ENCODE measurements around the gene ADNP.
"Not testable (repeated sequence)": the region's sequence is repeated elsewhere in the genome, so short reads cannot be mapped to it uniquely, and the experiment has no call there.

ADNP gene

GRCh38 chr20:50900261-50900660, 31.0 kb downstream of the ADNP start:
- no peak for DNase-seq

DNA sequence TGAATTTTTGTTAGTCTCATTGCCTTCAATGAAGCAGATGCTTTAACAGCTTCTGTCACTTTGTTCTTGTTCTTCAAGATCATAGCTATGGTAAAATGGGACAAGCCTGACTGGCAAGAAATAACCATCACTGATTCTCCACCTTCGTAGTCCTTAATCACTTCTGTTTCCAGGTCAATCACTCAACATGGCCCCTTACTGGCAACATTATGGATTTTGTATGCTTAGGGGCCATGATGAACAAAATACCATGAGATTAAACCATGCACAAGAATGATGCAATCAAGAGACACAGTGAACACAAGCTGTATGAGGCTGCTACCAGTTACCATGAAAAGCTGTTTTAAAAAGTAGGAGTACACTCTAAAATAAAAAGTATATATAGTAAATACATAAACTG, 32.8 kb downstream of the ADNP start:
- DNase-seq = no peak

GRCh38 chr20:50895111-50895830, 36.0 kb downstream of the ADNP start:
- no peak for DNase-seq

DNA sequence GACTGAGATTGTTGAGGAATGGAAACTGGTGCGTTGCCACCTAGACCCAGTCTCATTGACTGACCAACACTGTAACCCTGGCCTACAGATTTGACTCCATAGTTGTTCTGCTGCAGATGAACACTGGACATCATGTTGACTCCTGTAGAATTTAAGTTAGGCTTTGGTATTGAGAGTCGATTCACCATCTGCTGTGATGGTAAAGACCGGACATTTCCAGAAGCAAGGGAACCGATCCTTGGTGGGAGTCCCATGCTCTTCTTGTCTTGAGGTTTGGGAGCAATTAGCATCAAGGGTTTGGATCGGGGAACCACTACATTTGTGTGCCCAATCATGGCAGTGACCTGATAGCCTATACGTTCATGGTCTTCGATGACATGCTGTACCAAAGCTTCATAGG, 37.6 kb downstream of the ADNP start:
- DNase-seq = no peak

- DNase-seq = no peak
Measured at GRCh38 chr20:50892394-50892793, 38.8 kb downstream of the ADNP start.

DNA sequence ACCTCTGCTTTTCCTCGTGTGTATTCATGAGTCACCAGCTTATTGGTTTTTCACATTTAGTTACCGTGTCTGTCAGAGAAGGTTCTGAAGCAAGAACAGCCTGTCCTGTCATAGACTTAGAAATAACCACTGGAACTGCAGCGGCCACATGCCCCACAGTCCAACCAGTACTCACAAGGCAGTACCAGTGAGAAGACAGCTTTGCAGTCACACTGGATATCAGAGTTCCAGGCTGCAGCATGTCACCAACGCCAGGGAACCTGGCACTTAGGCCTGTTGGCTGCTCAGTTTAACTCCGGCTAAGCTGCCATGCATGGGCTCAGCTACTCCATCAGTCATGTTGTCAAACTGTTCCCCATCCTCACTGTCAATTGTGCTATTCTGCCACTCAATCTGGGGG, 40.1 kb downstream of the ADNP start:
- no peak for DNase-seq

GRCh38 chr20:50887576-50887975, 43.7 kb downstream of the ADNP start:
- no peak for DNase-seq

DNA sequence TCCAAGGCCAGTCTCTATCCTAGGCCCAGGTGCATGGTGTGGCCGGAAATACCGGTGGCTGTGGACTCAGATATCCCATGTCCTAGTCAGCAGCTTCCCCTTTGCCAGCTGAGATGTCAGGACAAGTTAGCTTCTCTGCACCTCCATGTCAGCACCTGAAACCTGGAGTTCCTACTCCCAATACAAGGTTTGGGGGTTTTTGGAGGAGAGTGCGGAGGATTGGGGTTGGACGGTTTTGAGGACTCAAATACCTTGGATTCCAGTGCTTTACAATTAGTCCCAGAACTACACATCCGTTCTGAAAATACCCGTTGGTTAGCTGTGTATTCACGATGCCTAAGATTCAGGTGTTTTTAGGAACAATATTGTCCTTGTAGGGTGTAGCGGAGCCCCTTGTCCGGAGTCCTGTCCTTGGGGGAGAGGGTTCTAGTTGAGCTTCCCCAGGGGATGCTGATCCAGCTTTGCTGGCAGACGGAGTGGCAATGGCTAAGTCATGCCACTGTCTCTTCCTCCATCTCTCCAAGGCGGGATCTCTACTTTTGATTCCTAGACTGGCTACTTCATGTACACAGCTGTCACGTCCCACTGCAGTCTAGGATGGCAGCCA, 45.0 kb downstream of the ADNP start:
- DNase-seq = no peak

DNA sequence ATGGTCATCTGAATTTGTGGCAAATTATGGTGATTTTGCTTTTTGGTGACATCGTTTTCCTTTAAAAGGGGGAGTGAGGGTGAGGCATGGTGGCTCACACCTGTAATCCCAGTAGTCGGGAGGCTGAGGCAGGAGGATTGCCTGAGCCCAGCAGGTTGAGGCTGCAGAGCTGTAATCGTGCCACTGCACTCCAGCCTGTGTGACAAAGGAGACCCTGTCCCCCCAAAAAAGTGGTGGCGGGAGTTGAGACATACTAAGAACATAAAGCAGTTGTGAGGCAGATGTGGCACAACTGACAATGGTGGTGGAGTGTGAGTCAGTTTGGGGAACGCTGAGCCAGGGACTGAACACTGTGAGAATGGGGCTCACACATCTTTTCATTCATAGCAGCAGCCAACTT, 45.5 kb downstream of the ADNP start:
- DNase-seq = no peak

DNA sequence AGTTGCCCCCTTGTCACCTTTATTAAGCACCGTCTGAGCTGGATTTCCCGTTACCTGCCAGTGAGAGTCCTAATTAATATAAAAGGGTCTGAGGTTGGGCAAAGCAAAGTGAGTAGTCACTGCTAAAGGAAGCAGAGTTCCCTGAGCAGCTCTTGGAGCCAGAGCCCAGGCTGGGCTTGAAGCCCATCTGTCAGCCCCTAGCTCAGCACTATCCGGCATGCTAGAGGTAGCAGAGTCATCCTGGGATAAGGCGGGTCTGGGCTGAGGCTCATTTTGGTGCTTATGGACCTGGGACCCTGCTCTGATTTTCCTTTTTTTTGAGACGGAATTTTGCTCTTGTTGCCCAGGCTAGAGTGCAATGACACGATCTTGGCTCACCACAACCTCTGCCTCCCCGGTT, 46.2 kb downstream of the ADNP start:
- no peak for DNase-seq

- DNase-seq = no peak
Measured at GRCh38 chr20:50883856-50884255, 47.4 kb downstream of the ADNP start.

DNA sequence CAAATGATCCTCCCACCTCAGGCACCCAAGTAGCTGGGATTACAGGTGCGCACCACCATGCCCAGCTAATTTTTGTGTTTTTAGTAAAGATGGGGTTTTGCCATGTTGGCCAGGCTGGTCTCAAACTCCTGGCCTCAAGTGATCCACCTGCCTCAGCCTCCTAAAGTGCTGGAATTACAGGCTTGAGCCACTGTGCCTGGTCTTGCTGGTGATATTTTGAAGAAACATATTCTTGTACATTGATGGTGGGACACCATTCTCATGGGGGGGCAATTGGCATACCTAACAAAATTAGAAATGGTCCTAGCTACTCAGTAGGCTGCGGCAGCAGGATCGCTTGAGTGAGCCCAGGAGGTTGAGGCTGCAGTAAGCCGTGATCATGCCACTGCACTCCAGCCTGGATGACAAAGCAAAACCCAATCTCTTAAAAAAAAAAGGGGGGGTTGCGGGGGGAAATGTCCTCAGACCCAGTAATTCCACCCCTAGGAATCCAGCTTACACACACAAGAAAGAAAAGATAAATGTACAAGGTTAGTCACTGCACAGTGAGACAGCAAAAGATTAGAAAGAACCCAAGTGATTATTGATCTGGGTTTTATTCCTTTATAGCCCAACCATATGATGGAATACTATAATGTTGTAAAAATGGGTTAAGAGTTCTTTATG, 49.3 kb downstream of the ADNP start:
- not testable (repeated sequence) for DNase-seq

DNA sequence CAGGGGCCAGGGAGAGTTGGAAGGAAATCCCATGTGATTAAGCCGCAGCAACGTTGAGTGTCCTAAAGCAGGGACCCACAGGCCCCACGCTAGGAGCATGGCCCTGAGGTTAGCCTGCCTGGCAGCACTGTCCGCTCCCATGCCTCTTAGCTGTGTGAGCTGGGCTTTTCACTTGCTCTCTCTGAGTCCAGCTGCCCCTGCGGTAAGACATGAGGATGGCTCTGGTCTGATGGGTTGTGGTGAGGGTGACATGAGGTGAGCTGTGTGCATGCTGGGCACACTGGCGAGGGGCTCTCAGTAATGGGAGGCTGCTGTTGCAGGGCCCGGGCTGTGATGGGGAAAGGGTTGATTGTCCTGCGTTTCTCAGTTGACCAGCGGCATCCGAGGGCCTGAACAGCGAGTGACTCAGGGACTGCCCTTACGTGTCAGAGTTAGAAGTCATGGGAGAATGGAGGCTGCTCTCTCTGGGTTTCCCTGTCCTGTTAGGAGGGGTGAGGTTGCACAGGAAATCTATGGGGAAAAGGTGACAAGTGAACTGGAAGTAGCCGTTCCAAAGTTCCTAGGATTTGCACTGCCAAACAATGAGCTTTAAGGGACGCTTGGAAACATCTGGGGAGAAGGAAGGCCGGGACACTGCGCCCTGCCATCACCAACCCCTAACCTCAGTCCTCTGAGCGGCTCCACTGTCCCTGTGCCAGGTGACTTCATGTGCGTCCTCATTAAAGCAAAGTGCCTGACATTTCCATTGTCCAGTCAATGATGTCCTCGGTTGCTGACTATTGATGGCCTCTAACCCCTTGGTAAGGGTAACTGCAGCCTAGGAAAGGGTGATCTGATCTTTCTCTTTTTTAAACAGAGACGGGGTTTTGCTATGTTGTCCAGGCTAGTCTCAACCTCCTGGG, 51.3 kb downstream of the ADNP start:
- no peak for DNase-seq

DNA sequence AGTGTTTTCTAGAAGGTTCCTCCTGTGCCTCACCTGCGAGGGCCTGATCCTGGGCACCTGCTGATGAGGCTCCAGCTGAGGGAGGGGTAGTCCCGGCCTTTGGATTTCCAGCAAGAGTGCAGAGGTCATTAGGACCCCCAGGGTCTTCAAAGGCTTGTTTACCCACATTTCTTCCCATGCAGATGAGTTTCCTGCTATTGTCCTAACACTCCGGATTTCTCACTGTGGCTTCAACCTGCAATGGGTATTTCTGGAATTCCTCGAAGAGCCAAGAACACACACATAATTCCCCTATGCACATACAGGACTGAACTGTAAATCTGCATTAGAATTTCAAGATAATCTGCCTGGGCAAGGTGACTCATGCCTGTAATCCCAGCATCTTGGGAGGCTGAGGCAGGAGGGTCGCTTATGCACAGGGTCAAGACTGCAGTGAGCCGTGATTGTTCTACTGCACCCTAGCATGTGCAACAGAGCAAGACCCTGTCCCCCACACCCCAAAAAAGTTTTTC, 53.9 kb downstream of the ADNP start:
- DNase-seq = no peak

- DNase-seq = no peak
Measured at GRCh38 chr20:50876816-50877215, 54.4 kb downstream of the ADNP start.

- no peak for DNase-seq
Measured at GRCh38 chr20:50876063-50876685, 55.1 kb downstream of the ADNP start.

- no peak for DNase-seq
Measured at GRCh38 chr20:50874758-50875665, 56.2 kb downstream of the ADNP start.

- DNase-seq = no peak
Measured at GRCh38 chr20:50874111-50874757, 57.0 kb downstream of the ADNP start.

GRCh38 chr20:50873585-50873984, 57.7 kb downstream of the ADNP start:
- DNase-seq = no peak

DNA sequence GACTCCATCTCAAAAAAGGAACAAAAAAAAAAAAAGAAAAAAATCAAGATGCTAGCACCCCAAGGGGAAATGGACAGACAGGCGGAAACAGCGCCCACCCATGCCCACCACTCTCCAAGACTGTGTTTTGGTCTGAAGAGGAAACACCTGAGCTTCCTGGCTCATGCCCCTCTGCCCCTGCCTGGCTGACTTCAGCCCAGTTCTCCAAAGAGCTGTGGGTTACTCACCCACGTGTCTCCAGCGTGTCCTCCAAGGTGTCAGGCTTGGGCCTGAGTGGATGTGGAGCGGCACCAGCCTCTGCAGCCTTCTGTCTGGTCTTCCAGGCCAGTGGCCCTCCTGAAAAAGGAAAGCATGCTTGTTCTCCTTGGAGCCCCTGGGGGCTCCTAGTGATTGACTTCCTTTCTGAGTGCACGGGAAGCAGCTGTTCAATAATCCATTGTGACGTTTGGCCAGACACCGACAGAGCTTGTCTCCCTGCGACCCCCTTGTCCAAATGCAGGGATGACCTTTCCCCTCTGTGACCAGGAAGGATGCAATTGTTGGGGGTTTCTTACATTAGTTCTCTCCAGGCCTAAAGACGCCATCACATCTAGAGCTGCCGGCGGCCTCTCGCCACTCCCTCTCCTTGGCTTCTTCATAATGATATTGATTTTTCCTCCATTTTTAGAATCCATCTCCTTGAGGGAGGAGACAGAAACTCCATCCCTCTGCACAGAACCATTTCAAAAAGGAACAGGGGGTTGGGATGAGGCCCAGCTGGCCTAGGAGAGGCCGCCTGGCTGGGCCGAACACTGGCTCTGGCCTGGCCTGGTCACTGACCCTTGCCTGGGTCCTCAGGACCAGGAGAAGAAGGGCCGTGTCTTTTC, 58.4 kb downstream of the ADNP start:
- DNase-seq = no peak
